Measurements from ENCODE around the gene GRM8. TPM values are rescaled to one million over a fixed set of nuclear protein-coding genes. Genes with fewer than 3 reads are reported as not detected.
"Not testable (repeated sequence)": the region's sequence is repeated elsewhere in the genome, so short reads cannot be mapped to it uniquely, and the experiment has no call there.

The GRM8 gene
- total RNA-seq, 1 experiment from 2014 or later: 0.27 TPM

- peak; percentile 80 for DNase-seq (ENCODE audit: low read depth)
These were observed 524.8 kb downstream of the GRM8 start for GRCh38 chr7:126727930-126728391.

- DNase-seq (ENCODE audit: low read depth): no peak
These were observed 528.7 kb downstream of the GRM8 start for GRCh38 chr7:126723966-126724544.

- DNase-seq (ENCODE audit: low read depth): no peak
These were observed 532.5 kb downstream of the GRM8 start for GRCh38 chr7:126720232-126720631.

- no peak for DNase-seq (ENCODE audit: low read depth)
These were observed 534.3 kb downstream of the GRM8 start for GRCh38 chr7:126718419-126718818.

GRCh38 chr7:126716321-126716720, 536.4 kb downstream of the GRM8 start:
- no peak for DNase-seq (ENCODE audit: low read depth)

GRCh38 chr7:126715076-126715475, 537.7 kb downstream of the GRM8 start:
- DNase-seq (ENCODE audit: low read depth): no peak

- DNase-seq (ENCODE audit: low read depth): peak; percentile 61
These were observed 550.3 kb downstream of the GRM8 start for GRCh38 chr7:126702242-126703016.

- peak; percentile 96 for DNase-seq (ENCODE audit: low read depth)
These were observed 551.7 kb downstream of the GRM8 start for GRCh38 chr7:126700807-126701604.

GRCh38 chr7:126699707-126700106, 553.0 kb downstream of the GRM8 start:
- DNase-seq (ENCODE audit: low read depth): no peak

- no peak for DNase-seq (ENCODE audit: low read depth)
These were observed 553.8 kb downstream of the GRM8 start for GRCh38 chr7:126698909-126699308.

GRCh38 chr7:126698446-126698845, 554.3 kb downstream of the GRM8 start:
- DNase-seq (ENCODE audit: low read depth): peak; percentile 37

- DNase-seq (ENCODE audit: low read depth): no peak
These were observed 556.3 kb downstream of the GRM8 start for GRCh38 chr7:126696256-126697038.

GRCh38 chr7:126690848-126691751, 561.6 kb downstream of the GRM8 start:
- no peak for DNase-seq (ENCODE audit: low read depth)

- no peak for DNase-seq (ENCODE audit: low read depth)
These were observed 562.6 kb downstream of the GRM8 start for GRCh38 chr7:126690104-126690503.

GRCh38 chr7:126689037-126689436, 563.7 kb downstream of the GRM8 start:
- DNase-seq (ENCODE audit: low read depth): peak; percentile 73

GRCh38 chr7:126686474-126686873, 566.3 kb downstream of the GRM8 start:
- no peak for DNase-seq (ENCODE audit: low read depth)

- no peak for DNase-seq (ENCODE audit: low read depth)
These were observed 567.1 kb downstream of the GRM8 start for GRCh38 chr7:126685596-126685995.

- DNase-seq (ENCODE audit: low read depth): no peak
These were observed 567.6 kb downstream of the GRM8 start for GRCh38 chr7:126685018-126685573.

GRCh38 chr7:126682176-126682575, 570.6 kb downstream of the GRM8 start:
- DNase-seq (ENCODE audit: low read depth): no peak

- DNase-seq (ENCODE audit: low read depth): not testable (repeated sequence)
These were observed 584.0 kb downstream of the GRM8 start for GRCh38 chr7:126668762-126669161.

Data from M059J (cell line).